Testis (tissue), 2 donors: ENCODE results near the gene KCNB1.

Experiments
- CTCF ChIP-seq, 3 experiments: fragments of 450-650 bp in 2 of 3; fragments of 200-600 bp in 1 of 3; sonication (generic) in 1 of 3; IDR thresholded peaks; one replicate each; pipeline ENCODE4 v1.5.1; 2016 to 2019; ENCODE audit warnings: antibody characterized with exemption in 3 of 3, mild to moderate bottlenecking in 2 of 3, moderate library complexity in 1 of 3
- POLR2A ChIP-seq: fragments of 450-650 bp; IDR thresholded peaks from one replicate; pipeline ENCODE4 v1.6.1; 2017; ENCODE audit warnings: antibody characterized with exemption, mild to moderate bottlenecking, moderate library complexity

- no peak for TF ChIP-seq CTCF (IDR thresholded peaks at IDR 0.05)
- no peak for TF ChIP-seq POLR2A
These were observed 133.4 kb downstream of the KCNB1 start for GRCh38 chr20:49349078-49349477.
